Activated T-cell treated with anti-CD3 and anti-CD28 coated beads for 4 hours (primary cell): ENCODE measurements around the gene GET4.

ENCODE experiments used
- DNase-seq: peaks from one replicate; pipeline ENCODE4 v3.0.0-alpha.2; 2020

GET4 gene

GRCh38 chr7:888081-889024 lies 12.0 kb downstream of the GET4 start:
- no peak for DNase-seq

- no peak for DNase-seq
Observed at GRCh38 chr7:889025-889390, 12.7 kb downstream of the GET4 start.

GRCh38 chr7:889391-889790 lies 13.0 kb downstream of the GET4 start:
- DNase-seq: no peak

GRCh38 chr7:890868-891267 lies 14.5 kb downstream of the GET4 start:
- DNase-seq: no peak

DNA sequence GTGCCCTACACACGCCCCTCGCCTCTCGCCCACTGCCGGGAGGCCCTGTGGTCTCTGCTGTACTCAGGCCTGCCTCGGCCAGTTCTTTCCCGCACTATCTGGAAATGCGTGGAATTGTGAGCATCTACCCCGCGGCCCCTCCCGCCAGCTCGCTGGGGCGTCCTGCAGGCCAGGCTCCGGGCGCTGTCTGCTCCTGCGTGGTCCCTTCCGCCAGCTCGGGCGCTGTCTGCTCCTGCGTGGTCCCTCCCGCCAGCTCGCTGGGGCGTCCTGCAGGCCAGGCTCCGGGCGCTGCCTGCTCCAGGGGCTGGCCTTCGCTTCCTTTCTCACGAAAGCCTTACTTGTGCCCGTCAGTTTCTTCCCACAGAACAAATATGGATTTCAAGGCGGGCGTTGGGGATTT lies 14.9 kb downstream of the GET4 start:
- no peak for DNase-seq

DNA sequence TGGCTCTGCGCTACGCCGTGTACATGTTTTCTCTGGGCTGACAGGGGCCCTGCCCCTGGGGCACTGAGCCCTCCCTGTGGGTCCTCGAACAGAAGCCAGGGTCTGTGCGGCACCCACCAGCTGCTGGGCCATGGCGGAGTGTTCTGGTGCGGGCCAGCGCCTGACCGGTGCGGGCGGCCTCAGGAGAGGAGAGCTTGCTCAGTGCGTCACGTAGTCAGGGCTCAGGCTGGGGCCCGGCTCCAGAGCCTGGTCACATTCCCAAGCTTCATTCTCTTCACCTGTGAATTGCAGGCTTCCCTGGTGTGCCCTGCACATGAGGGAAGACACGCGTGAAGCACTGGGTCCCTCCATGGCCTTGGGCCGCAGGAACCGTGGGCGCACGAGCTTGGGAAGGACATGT lies 15.5 kb downstream of the GET4 start:
- no peak for DNase-seq

DNA sequence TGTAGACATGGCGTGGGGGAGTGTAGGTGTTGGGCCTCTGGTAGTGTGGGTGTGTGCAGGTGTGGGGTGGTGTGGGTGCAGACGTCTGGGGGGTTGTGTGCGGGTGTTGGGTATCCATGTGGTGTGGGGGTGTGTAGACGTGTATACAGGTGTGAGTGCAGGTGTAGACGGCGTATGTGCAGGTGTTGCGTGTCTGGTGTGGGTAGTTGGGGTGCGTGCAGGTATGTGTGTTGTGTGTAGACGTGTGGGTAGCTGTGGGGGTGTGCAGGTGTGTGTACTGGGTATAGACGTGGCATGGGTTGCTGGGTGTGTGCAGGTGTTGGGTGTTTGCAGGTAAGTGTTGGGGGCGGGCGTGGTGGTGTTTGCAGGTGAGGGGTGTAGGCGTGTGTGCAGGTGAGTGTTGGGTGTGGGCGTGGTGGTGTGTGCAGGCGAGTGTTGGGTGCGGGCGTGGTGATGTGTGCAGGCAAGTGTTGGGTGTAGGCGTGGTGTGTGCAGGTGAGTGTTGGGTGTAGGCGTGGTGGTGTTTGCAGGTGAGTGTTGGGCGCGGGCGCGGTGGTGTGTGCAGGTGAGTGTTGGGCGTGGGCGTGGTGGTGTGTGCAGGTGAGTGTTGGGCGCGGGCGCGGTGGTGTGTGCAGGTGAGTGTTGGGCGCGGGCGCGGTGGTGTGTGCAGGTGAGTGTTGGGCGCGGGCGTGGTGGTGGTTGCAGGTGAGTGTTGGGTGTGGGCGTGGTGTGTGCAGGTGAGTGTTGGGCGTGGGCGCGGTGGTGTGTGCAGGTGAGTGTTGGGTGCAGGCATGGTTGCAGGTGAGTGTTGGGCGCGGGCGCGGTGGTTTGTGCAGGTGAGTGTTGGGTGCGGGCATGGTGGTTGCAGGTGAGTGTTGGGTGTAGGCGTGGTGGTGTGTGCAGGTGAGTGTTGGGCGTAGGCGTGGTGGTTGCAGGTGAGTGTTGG lies 16.6 kb downstream of the GET4 start:
- DNase-seq: no peak

- DNase-seq: no peak
Observed at GRCh38 chr7:893686-894085, 17.3 kb downstream of the GET4 start.

DNA sequence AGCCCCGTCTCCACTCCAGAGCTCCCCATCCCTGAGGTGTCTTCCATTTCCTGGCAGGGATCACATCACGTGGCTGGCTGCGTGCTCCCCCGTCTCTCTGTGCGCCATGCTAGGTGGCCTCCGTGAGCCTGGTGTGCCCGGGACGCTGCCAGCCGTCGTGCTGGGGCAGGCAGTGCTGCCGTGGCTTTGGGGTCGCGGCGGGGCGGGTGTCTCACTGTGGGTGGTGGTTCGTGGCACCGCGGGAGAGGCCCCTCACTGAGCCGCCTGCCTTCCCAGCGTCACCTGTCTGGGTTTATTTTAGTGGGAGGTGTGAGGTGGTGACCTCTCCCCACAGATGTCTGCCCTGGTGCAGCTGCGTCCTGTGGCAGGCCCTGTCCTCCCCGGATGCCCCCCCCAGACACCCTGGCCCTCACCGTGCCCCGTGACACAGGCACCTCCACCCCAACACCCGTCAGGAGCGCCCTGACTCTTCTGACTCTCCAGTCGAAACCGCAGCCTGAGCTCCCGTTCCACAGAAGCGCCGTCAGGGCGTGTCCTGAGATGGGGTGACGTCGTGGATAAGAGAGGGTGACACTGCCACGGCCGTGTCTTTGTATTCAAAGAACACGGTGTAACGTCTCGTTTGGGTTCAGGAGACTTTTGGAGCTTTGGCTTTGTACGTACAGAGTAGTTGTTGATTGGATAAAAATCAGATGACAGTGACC lies 18.0 kb downstream of the GET4 start:
- DNase-seq: no peak

DNA sequence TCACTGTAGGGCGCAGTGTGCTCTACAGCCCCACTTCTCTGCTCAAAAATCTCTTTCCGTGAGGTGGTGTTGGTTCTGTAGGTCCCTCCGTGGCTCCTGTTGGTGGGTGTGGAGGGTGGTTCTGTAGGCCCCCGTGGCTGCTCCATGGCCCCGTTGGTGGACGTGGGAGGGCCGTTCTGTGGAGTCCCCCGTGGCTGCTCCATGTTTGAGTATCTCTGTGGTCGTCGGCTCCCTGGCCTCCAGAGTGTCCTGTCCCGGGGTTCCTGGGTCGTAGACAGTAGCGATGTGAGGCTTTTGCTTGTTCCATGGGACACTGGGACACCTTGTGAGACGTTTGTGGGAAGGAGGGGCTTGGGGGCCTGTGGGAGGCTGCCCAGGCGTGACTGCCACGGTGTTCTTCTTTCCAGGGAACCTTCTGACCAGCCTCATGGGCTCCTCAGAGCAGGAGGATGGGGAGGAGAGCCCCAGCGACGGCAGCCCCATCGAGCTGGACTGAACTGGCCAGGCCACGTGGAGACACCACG lies 18.6 kb downstream of the GET4 start:
- DNase-seq: no peak

DNA sequence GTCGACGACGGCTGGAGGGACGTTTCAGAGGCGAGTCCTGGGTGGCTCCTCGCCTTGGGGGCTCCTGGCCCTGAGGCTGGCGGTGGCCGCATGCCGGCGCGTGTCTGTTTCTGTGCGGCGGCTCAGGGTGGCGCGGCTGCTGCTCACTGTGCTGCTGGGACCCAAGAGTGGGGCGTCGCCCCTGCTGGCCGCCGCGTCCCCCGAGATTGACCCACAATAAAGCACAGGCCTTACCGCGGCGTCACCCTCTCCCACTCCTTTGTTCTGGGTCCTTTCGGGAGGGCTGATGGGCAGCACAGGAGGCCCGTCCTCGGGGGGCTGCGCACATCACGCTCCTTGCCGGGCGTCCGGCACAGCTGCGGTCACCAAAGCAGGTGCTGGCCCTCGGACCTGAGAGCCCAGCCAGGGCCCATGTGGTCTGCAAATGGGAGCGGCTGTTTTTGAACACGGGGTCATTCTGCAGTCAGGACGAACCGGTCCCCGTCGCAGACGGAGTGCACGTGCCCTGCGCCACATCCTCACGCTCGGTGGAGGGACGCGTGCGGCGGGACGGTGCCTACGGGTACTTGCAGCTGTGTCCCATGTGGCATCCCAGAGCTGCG lies 19.2 kb downstream of the GET4 start:
- DNase-seq: no peak

DNA sequence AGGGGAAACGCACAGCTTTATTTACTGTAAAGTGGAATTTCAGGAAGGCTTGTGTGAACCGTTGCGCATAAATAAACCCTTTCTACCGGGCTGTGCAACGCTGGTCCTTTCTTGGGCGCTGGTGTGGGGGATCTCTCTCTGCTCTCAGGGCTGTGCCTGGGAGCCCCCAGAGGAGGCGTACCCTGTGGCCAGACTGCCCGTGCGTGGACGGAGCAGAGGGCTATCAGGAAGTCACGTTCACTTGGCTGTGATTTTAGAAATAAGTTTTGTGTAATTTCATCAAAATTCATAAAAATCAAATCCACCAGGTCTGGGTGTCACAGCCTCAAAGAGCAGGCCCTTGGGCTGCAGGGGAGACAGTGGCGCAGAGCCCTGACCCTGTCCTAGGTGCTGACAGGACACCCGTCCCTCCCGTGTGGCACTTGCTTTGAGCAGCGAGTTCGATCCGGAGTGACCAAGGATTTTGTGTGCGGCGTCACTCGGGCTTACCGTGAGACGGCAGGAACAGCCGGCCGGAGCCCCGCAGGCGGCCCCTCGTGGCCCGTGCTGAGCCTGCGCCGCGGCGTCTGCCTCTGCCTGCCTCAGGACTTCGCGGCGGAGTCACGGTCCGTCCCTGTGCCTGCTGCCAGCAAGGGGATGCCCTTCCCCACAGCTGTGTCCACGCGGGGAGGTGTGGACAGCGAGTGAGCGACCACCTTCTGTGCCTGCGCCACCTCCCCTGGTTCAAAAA lies 20.2 kb downstream of the GET4 start:
- no peak for DNase-seq

- no peak for DNase-seq
Observed at GRCh38 chr7:897086-897485, 20.7 kb downstream of the GET4 start.

- DNase-seq: no peak
Observed at GRCh38 chr7:897771-898376, 21.5 kb downstream of the GET4 start.

DNA sequence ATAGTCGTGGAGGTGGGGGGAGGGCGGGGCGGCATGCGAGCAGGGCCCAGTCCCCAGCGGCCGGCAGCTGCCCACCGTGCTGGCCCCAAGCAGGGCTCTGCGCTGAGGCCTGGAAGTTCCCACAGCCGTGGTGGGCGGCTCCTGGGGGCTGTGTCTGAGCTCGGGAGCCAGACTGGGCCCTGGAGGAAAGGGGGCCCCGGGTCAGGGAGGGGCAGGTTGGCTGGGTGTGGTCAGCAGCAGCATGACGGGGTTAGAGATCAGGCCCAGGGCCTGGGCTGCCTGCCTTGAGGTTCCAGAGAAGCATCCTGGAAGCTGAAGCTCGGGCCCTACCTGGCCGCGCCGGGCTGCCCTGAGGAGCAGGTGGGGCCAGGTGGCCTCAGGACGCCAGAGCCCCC lies 22.1 kb downstream of the GET4 start:
- DNase-seq: no peak

DNA sequence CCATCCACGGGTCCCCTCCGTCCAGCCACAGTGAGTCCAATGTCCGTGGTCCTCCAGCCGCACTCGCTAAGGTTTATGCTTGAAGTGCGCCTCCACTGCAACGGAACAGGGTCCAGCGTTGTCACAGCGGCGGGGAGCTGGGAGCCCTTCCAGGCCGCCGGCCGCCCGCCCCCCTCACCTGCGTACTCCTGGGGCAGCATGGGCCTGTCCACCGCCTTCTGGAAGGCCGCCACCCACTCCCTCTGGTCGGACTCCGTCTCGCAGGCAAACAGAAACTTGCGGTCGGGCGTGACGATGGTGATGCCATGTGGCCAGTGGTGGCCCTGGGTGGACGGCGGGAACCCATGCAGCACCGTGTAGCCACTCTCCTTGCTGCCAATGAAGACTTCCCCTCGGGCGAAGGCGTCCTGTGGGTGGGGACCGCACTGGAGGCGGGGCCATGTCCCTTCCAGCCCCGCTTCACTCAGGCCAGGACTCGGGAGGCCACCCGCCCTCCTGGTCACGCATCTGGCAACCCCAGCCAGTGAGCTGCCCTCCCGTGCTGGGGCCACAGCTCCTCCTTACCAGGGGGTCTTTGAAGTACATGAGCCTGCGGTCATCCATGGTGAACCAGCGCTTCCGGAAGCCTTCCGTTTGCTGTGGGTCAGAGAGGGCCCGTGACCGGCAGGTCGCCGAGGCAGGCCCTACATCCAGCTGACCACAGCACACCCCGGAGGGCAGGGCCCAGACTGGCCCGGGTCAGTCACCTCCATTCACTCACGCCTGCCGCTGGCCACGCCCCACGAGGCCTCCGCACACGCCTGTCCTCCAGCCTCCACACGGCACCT lies 22.7 kb downstream of the GET4 start:
- DNase-seq: no peak

GRCh38 chr7:899806-900205 lies 23.5 kb downstream of the GET4 start:
- no peak for DNase-seq

GRCh38 chr7:900331-901040 lies 24.1 kb downstream of the GET4 start:
- no peak for DNase-seq

DNA sequence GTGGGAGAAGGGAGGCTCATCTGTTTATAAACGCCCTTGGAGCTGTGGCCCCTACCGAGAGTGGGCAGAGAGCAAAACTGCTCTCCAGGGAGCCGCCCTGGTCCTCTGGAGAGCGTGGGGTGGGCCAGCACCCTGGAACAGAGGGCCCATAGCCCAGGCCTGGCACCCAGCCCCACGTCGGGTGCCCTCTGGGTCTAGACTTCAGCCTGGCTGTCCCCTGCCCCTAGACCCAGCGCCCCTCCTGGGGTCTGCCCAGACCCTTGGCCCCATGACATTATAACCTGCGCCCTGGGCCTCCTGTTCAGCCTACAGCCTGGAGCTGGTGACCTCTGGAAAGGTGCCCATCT lies 24.7 kb downstream of the GET4 start:
- no peak for DNase-seq
